Dedifferentiated amniotic fluid mesenchymal stem cell (primary cell): ENCODE results near the gene ELF3.
"Not testable (repeated sequence)": the region's sequence is repeated elsewhere in the genome, so short reads cannot be mapped to it uniquely, and the experiment has no call there.

ENCODE experiments used
- DNase-seq: peaks from one replicate; pipeline ENCODE4 v3.0.0-alpha.2; 2016; ENCODE audit errors: extremely low spot score

ELF3 gene

GRCh38 chr1:202010180-202011015, at the start of gene ELF3:
Gene ELF3, plus strand, starts transcription at chr1:202010587. Its CDS starts 550 bp downstream, at chr1:202011137.
- DNase-seq: no peak

- not testable (repeated sequence) for DNase-seq
Measured at GRCh38 chr1:201962382-201962781, 48.0 kb upstream of the ELF3 start.

GRCh38 chr1:201964261-201964660, 46.1 kb upstream of the ELF3 start:
- DNase-seq: peak; percentile 63

GRCh38 chr1:201966171-201966570, 44.2 kb upstream of the ELF3 start:
- no peak for DNase-seq

GRCh38 chr1:201968202-201968925, 42.0 kb upstream of the ELF3 start:
- DNase-seq: no peak

- no peak for DNase-seq
Measured at GRCh38 chr1:201970334-201971159, 39.8 kb upstream of the ELF3 start.

GRCh38 chr1:201982082-201982622, 28.2 kb upstream of the ELF3 start:
- peak; percentile 53 for DNase-seq

- DNase-seq: peak; percentile 78
Measured at GRCh38 chr1:201982623-201983379, 27.6 kb upstream of the ELF3 start, which contains the start of gene RNPEP. Gene RNPEP, plus strand, starts transcription at chr1:201982648. Its CDS starts 19 bp downstream, at chr1:201982667.

GRCh38 chr1:201983380-201983805, 27.0 kb upstream of the ELF3 start:
- no peak for DNase-seq

GRCh38 chr1:201984446-201984845, 25.9 kb upstream of the ELF3 start:
- no peak for DNase-seq

GRCh38 chr1:201985355-201985754, 25.0 kb upstream of the ELF3 start:
- DNase-seq: no peak

GRCh38 chr1:201988601-201989000, 21.8 kb upstream of the ELF3 start:
- no peak for DNase-seq

GRCh38 chr1:201989354-201990128, 20.8 kb upstream of the ELF3 start:
- no peak for DNase-seq

- DNase-seq: no peak
Measured at GRCh38 chr1:201990427-201990826, 20.0 kb upstream of the ELF3 start.

- DNase-seq: peak; percentile 57
Measured at GRCh38 chr1:201999625-202000238, 10.7 kb upstream of the ELF3 start.

GRCh38 chr1:202002507-202002906, 7.9 kb upstream of the ELF3 start:
- no peak for DNase-seq

GRCh38 chr1:202004711-202005110, 5.7 kb upstream of the ELF3 start:
- DNase-seq: no peak

GRCh38 chr1:202005958-202006357, 4.4 kb upstream of the ELF3 start:
- no peak for DNase-seq

- no peak for DNase-seq
Measured at GRCh38 chr1:202007304-202007703, 3.1 kb upstream of the ELF3 start.
